Measurements from ENCODE around the gene RFX5.

The RFX5 gene

GRCh38 chr1:151315565-151316235, 31.4 kb downstream of the RFX5 start:
- no peak for DNase-seq

GRCh38 chr1:151314137-151314875, 32.7 kb downstream of the RFX5 start:
- no peak for DNase-seq

GRCh38 chr1:151313501-151313900, 33.6 kb downstream of the RFX5 start:
- no peak for DNase-seq

GRCh38 chr1:151312826-151313225, 34.2 kb downstream of the RFX5 start:
- no peak for DNase-seq

DNA sequence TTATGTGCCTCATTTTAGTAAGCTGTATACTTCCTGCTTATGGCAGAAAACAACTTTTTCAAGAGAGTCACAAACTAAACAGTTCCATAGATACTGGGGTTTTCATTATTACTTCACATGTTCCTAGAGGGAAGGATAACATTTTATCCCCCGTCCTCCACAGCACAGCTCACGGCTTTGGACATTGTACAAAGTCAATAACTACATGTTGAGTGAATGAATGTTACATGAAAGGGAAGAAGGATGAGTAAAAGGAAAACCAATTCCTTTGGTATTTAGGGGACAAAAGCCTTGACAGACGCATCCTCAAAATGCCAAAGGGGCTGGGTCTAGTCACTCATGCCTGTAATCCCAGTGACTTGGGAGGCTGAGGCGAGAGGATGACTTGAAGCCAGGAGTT, 34.6 kb downstream of the RFX5 start:
- DNase-seq = no peak

GRCh38 chr1:151311589-151312331, 35.3 kb downstream of the RFX5 start:
- no peak for DNase-seq

- no peak for DNase-seq
Measured at GRCh38 chr1:151311011-151311410, 36.0 kb downstream of the RFX5 start.

DNA sequence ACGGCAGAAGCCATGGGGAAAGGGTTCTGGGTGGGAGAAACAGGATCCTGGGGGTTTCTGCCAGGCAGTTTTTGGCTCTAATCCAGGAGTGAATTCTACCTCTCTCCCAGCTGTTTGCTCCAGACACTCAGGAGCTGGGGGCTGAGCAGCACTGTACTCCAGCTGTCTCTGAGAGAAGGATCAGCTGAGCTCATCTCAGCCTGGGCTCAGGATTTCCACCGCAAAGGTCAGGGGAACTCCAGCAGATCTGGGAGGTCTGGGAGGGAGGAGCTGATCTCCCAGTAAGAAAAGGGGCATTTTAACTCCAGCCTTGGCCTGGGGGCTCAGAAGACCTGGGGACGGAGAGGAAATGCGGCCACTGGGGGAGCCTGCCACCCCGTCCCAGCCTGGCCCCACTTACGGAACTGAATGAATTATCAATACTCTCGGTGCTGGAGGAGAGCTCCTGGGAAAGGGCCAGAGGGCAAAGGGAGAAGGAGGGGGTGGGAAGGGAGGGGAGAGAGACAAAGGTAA, 37.2 kb downstream of the RFX5 start:
- no peak for DNase-seq

DNA sequence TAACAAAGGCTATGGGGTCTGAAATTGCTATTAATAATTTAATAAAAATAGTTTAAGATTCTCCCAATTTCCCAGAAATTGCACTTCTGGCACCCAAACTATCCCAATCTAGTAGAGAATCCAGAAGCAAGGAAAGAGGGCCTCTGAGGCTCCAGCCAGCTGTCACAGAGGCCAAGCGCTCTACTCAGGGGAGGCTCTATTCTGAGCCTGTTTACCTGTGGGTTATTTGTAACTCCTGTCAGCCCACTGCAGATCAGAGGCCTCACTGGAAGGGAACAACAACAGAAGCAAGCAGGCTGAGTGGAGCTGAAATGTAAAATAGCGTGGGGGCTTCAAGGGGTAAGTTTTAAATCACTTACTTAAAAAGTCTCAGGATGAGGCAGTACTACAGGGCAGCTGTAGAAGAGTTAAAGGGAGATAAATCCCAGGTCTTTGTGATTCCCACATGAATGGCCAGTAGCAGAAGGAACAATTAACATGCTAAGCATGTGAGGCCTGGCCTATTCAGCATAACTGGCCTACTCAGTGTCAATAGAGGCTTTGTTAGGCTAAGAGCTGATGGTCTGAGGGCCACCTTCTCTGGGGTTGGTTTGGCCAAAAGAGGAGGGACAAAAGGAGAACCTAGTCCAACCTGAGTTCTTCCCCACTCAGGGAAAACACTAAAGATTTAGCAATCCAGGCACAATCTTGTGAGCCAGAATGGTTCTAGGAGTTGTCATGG, 52.1 kb downstream of the RFX5 start:
- no peak for DNase-seq

GRCh38 chr1:151293093-151293492, 54.0 kb downstream of the RFX5 start:
- no peak for DNase-seq

- no peak for DNase-seq
Measured at GRCh38 chr1:151292207-151293030, 54.6 kb downstream of the RFX5 start.

- no peak for DNase-seq
Measured at GRCh38 chr1:151290709-151291303, 56.2 kb downstream of the RFX5 start.

Data from NCI-H187 (cell line).